ENCODE measurements around the gene CAPNS1.
"Not testable (repeated sequence)": the region's sequence is repeated elsewhere in the genome, so short reads cannot be mapped to it uniquely, and the experiment has no call there.

CAPNS1 gene

GRCh38 chr19:36120984-36121358, 18.9 kb upstream of the CAPNS1 start:
- DNase-seq (ENCODE audit: low read depth) = no peak
- TF ChIP-seq, protein P1, sequence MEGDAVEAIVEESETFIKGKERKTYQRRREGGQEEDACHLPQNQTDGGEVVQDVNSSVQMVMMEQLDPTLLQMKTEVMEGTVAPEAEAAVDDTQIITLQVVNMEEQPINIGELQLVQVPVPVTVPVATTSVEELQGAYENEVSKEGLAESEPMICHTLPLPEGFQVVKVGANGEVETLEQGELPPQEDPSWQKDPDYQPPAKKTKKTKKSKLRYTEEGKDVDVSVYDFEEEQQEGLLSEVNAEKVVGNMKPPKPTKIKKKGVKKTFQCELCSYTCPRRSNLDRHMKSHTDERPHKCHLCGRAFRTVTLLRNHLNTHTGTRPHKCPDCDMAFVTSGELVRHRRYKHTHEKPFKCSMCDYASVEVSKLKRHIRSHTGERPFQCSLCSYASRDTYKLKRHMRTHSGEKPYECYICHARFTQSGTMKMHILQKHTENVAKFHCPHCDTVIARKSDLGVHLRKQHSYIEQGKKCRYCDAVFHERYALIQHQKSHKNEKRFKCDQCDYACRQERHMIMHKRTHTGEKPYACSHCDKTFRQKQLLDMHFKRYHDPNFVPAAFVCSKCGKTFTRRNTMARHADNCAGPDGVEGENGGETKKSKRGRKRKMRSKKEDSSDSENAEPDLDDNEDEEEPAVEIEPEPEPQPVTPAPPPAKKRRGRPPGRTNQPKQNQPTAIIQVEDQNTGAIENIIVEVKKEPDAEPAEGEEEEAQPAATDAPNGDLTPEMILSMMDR (IDR thresholded peaks at IDR 0.05; ENCODE audit: low read depth, low read length, missing control alignments) = no peak
- no peak overlapping the region for H3K4me3 ChIP-seq (ENCODE audit: low read depth, low read length)
- in situ Hi-C loops (cut with HindIII; ENCODE audit: low sequenced_read_pairs) = no loop called here

GRCh38 chr19:36121486-36122124, 18.3 kb upstream of the CAPNS1 start:
- DNase-seq (ENCODE audit: low read depth) = no peak
- in situ Hi-C loops (cut with HindIII; ENCODE audit: low sequenced_read_pairs) = no loop called here
- TF ChIP-seq, protein P1 (IDR thresholded peaks at IDR 0.05; ENCODE audit: low read depth, low read length, missing control alignments) = no peak
- no peak overlapping the region for H3K4me3 ChIP-seq (ENCODE audit: low read depth, low read length)

DNA sequence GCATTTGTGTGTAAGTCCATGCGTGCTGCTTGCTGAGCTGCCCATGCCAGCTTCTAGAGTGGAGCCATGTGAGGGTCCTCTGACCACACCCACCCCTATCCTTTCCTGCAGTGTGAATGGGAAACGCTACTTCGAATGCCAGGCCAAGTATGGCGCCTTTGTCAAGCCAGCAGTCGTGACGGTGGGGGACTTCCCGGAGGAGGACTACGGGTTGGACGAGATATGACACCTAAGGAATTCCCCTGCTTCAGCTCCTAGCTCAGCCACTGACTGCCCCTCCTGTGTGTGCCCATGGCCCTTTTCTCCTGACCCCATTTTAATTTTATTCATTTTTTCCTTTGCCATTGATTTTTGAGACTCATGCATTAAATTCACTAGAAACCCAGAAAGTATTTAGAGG, 14.3 kb upstream of the CAPNS1 start:
- TF ChIP-seq, protein P1 (IDR thresholded peaks at IDR 0.05; ENCODE audit: low read depth, low read length, missing control alignments) = no peak
- H3K4me3 ChIP-seq (ENCODE audit: low read depth, low read length) = no peak overlapping the region
- DNase-seq (ENCODE audit: low read depth) = no peak
- in situ Hi-C loops (cut with HindIII; ENCODE audit: low sequenced_read_pairs) = no loop called here

- peak overlapping the region; percentile 42 for H3K4me3 ChIP-seq (ENCODE audit: low read depth, low read length)
- DNase-seq (ENCODE audit: low read depth) = no peak
- in situ Hi-C loops (cut with HindIII; ENCODE audit: low sequenced_read_pairs) = no loop called here
- TF ChIP-seq, protein P1 (IDR thresholded peaks at IDR 0.05; ENCODE audit: low read depth, low read length, missing control alignments) = no peak
Measured at GRCh38 chr19:36128392-36128736, 11.5 kb upstream of the CAPNS1 start.

DNA sequence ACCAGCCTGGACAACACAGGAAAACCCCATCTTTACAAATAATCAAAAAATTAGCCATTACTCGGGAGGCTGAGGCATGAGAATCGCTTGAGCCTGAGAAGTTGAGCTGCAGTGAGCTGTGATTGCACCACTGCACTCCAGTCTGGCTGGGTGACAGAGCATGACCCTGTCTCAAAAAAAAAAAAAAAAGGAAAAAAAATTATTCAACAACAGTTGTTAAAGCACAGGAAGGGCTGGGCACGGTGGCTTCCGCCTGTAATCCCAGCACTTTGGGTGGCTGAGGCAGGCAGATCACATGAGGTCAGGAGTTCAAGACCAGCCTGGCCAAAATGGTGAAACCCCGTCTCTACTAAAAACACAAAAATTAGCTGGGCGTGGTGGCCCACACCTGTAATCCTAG, 8.6 kb upstream of the CAPNS1 start:
- in situ Hi-C loops (cut with HindIII; ENCODE audit: low sequenced_read_pairs) = not testable (repeated sequence)

GRCh38 chr19:36134867-36135266, 5.0 kb upstream of the CAPNS1 start:
- DNase-seq (ENCODE audit: low read depth); in situ Hi-C loops (cut with HindIII; ENCODE audit: low sequenced_read_pairs); H3K4me3 ChIP-seq (ENCODE audit: low read depth, low read length): not testable (repeated sequence)

More for the DNA sequence above, 8.6 kb upstream of the CAPNS1 start:
- H3K4me3 ChIP-seq (ENCODE audit: low read depth, low read length); DNase-seq (ENCODE audit: low read depth): not testable (repeated sequence)

DNA sequence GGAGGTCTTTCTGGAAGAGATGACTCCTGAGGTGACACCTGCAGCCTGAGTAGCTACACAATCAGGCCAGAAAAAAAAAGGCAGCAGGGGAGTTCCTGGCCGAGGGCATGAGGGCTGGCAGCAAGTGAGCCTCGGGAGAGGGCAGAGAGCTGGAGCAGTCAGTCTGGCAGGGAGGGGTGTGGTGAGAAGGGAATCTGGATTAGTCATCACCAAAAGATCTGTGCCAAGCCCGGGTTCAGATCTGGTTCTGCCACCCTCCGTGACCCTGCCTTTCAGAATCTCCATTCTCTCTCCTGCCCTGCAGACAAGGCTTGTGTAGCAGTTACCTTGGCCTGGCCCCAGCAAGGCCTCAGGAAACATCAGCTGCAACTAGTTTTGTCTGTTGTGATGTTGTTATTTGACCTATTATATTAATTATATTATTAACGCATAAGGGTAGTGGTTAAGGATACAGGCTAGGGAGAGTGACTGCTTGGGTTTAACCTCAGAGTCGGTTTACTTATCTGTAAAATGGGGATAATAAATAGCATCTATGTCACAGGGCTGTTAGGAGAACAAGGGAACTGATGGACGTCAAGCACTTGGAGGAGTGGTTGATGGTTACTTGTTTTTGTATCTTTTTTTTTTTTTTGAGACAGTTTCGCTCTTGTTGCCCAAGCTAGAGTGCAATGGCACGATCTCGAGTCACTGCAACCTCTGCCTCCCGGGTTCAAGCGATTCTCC, 2.7 kb upstream of the CAPNS1 start:
- H3K4me3 ChIP-seq (ENCODE audit: low read depth, low read length) = no peak overlapping the region
- in situ Hi-C loops (cut with HindIII; ENCODE audit: low sequenced_read_pairs) = no loop called here
- TF ChIP-seq, protein P1 (IDR thresholded peaks at IDR 0.05; ENCODE audit: low read depth, low read length, missing control alignments) = no peak
- DNase-seq (ENCODE audit: low read depth) = no peak
